ENCODE measurements around the gene TIE1.
A peak's percentile ranks its signal among the peaks of the same experiment; 100 is the strongest.
"Not testable (repeated sequence)": the region's sequence is repeated elsewhere in the genome, so short reads cannot be mapped to it uniquely, and the experiment has no call there.

The TIE1 gene

DNA sequence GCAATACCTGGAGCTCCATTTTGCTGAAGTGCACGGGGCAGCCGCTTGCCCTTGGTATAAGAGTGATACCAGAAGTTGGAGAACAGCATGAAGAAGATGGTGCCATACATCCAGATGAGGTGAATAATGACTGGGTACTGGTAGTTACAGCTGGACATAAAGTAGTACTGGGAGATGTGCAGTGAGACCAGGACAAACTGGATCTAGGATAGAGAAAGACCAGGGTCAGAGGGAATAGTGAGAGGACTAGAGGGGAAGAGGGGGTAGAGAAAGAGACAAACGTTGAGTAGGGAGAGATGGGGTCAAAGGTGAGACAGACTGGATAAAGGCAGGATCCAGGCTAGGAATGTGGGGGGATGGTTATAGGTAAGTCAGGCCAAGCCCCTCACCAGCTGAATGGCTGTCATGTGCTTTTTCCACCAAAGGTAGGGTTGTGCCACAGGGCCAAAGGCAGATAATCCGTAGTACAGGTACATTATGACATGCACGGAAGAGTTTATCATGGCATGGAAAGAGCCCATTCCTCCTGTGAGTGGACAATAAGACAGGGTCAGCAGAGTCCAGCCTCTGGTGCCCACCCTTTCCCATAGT lies 63.2 kb downstream of the TIE1 start:
- DNase-seq, result no peak

DNA sequence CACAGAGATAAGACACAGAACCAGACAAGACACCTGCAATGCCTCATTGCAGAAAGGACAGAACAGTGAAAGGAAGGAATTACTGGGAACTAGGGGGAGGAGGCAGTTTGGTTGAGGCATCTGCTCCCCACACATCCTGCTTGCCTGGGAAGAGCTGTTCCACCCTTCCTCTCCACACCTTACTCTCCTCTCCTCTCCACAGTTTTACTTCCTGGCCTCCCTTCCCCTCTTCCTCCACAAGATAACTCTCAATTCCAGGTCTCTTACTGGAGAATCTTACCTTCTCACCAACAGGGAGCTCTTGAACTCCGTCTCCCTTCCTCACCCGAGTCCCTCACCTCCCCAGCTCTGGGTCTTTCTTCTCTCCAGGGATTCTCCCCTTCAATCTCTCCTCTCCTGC lies 64.9 kb downstream of the TIE1 start:
- DNase-seq, result no peak

DNA sequence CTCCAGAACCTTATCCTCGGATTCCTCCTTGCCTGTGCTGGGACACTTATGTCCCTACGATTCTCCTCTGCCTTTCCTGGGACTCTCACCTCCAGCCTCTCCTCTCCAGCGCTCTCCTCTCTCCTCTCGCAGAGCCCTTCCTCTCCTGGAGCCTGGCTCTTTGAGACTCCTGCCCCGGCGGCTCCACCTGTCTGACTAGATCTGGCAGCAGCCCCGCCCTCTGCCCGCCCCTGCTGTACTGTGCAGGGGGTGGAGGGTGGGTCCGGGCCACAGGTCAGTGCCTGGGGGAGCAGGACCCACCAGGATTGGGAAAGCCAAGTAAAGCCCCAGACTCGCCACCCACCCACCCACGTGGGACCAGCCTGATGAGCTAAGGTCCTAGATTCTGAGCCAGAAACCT lies 65.4 kb downstream of the TIE1 start:
- DNase-seq, result no peak

DNA sequence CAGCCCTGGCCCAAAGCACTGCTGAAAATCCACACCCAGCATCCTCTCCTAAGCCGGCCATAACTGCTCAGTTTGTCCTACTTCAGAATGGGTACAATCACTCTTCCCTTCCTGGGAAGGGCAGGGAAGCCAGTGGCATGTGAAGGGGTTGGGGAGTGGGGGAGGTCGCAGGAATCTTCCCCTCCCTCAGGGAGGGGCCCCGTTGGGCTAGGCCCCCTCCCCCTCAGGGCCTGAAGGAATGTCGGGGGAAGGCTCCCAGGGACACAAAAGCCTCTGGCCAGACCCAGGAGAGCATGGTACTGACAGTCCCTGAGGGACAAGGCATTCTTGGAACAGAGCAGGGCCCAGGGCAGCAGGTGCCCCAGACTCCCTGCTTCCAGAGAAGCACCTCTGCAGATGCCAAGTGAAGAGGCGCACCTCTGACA lies 65.8 kb downstream of the TIE1 start:
- DNase-seq, result no peak

DNA sequence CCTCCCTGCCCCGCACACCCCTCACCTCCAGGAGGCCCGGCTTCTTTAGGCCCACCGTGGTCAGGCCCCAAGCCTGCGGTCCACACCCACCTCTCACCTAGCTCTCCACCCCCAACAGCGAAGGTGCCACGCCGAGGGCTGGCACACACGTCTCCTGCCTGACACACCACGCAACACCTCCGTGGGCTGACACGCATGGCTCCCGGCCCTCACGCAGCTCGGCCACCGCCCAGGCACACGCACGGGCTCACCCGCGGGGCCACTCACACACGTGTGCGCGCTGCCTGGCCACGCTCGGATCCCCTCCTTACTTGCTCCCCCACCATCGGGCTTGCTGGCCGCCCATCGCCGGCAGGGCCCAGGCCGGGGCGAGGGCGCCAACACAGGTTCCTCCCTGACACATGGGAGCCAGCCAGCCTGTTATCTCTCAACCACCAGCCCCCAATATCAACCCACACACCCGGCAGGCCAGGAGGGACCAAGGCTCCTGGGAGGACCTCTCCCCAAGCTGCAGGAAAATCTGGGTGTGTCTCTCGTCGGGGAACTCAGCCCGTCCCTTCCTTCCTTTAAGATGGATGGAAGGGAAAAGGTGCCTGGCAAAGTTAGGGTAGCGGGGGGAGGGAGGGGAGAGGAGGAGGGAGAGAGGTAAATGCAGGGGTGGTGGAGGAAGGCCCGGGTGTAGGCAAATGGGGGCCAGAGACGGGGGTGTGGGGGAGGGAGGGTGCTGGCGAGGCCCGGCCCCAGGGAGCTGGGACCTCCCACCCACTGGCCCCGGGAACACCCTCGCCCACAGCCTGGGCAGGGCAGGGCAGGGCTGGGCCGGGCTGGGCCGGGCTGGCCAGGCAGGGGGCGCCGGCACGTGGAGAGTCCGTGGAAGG lies 66.5 kb downstream of the TIE1 start:
- peak; percentile 40 for DNase-seq

DNA sequence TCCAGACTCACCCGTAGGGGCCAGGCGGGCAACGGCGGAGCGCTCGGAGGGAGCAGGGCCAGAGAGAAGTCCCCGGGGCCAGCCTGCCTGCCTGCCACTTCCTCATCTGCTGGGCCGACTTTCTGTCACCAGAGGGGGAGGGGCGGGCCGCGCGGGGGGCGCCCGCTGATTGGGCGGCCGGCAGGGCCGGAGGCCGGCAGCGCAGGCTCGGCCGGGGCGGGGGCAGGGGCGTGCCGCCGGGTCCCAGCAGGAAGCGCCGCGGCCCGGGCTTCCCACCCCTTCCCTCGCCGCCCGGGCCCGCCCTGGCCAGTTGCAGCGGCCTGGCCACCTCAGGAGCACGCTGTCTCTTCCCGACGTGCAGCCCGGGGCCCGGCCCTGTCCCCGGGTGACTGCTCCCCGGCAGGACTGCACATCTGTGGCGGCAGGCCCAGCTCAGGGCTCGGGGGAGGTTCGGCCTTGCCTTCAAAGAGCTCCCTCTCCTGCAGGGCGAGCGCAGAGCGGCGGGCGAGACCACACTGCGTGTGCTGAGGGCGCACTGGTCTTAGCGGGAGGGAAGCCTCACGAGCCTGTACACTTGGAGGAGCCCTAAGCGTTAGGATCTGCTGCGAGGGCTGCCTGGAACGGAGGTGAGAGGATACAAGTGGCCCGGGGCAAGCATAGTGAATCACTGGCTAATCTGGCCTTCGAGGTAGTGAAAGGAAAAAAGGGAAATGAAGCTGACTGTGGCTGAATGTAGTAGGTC lies 67.3 kb downstream of the TIE1 start, which contains the start of gene ELOVL1:
Gene ELOVL1 (minus strand): TSS at position 108 of the 742 bp plus-strand sequence. CDS start 2,402 bp downstream, outside the sequence.
- peak; percentile 93 for DNase-seq

DNA sequence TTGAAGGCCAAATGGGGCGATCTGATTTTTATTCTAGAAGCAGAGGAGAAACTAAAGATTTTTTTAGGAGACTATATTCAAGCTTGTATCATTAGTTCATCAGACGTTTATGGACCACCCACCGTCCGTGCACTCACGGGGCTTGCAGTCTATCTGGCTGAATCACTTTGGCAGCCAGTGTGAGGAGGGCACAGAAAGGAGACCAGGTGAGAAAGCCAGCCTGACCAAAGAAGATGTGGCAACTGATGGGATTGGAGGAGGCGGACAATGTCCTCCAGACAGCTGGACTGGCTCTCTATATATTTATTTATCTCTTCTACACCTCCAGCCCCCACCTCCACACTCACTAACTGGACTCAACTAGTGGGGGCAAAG lies 67.9 kb downstream of the TIE1 start:
- DNase-seq, result no peak

DNA sequence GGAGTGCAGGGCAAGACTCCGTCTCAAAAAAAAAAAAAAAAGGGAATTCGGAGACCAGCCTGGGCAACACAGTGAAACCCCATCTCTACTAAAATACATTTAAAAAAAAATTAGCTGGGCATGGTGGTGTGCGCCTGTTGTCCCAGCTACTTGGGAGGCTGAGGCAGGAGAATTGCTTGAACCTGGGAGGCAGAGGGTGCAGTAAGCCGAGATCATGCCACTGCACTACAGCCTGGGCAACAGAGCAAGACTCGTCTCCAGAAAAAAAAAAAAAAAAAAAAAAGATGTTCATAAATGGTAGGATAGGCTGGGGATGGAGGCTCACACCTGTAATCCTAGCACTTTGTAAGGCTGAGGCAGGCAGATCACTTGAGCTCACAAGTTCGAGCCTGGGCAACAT lies 69.0 kb downstream of the TIE1 start:
- DNase-seq, result not testable (repeated sequence)

DNA sequence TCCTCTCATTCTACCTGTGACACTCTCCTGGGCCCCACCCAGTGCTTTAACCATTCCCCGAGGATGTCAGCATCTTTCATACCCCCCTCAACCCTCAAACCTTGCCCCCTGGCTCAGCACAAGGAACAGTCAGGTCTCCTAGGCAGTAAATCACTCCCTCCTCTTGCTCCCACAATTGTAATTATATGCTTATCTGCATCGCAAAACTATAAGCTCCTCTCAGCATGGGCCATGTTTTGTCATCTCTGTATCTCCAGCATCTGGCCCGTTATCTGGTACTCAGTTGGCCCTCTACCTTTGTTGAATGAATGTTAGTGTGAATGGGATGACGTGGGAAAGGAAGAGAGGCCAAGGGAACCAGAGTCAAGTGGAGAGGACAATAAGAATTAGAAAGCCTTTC lies 69.8 kb downstream of the TIE1 start:
- DNase-seq, result no peak

DNA sequence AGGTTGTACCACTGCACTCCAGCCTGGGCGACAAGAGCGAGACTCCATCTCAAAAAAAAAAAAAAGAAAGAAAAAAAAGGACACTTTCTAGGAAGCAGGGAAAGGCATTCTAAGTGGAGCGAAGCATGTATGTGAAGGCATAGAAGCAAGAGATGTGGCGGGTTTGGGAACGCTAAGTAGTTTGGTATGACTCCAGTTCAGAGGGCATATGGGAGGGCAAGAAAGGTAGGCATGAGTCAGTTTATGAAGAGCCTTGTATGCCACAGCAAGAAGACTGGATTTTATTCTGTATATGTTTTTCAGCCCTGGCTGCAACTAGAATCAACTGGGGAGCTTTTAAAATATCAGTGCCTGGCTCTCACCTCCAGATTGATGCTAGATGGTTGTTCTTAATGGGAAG lies 71.4 kb downstream of the TIE1 start:
- no peak for DNase-seq

Measured in left hindlimb (tissue), 1 donor.